Activated CD4-positive, alpha-beta memory T cell treated with anti-CD3 and anti-CD28 coated beads, Interleukin-2, amount 10 ng/mL, durations not matched to agents 7 days and 5 days (primary cell): ENCODE measurements around the gene DTNB. TPM values are rescaled to one million over a fixed set of nuclear protein-coding genes. Genes with fewer than 3 reads are reported as not detected.

ENCODE experiments used
- CTCF ChIA-PET: fragments of 350-600 bp; sonication (Branson Sonifier 250); formaldehyde crosslinking; loops from one replicate; lab custom pipeline; 2021; ENCODE audit warnings: antibody characterized with exemption, inconsistent platforms; lab: Charles Lee
- POLR2A ChIA-PET: fragments of 350-600 bp; sonication (Branson Sonifier 250); formaldehyde crosslinking; loops from one replicate; lab custom pipeline; 2021; ENCODE audit warnings: antibody characterized with exemption; lab: Charles Lee
- DNase-seq: peaks from one replicate; pipeline ENCODE4 v3.0.0-alpha.2; 2020
- H3K27ac Mint-ChIP-seq: one replicate; pipeline ENCODE4 v1.8.0; 2021; ENCODE audit warnings: mild to moderate bottlenecking, mixed read lengths
- H3K27me3 Mint-ChIP-seq: one replicate; pipeline ENCODE4 v1.8.0; 2021; ENCODE audit warnings: mixed read lengths
- H3K36me3 Mint-ChIP-seq: one replicate; pipeline ENCODE4 v1.8.0; 2021; ENCODE audit warnings: low read depth, mixed read lengths
- H3K4me1 Mint-ChIP-seq: one replicate; pipeline ENCODE4 v1.8.0; 2021; ENCODE audit warnings: mixed read lengths
- H3K4me3 Mint-ChIP-seq: one replicate; pipeline ENCODE4 v1.8.0; 2021; ENCODE audit warnings: mild to moderate bottlenecking, mixed read lengths
- H3K9me3 Mint-ChIP-seq: one replicate; pipeline ENCODE4 v1.8.0; 2021; ENCODE audit warnings: mixed read lengths
- total RNA-seq, 2 experiments: library from RNA; stranded (reverse); gene quantifications; one replicate each; pipeline ENCODE4 v1.2.3, GENCODE V29; 2021

DTNB gene
- total RNA-seq, 2 experiments from 2014 or later = 27.0 to 29.8 TPM

GRCh38 chr2:25368660-25369059 is 304.7 kb downstream of the DTNB start:
- Mint-ChIP-seq H3K27me3 (no peaks in the 10 kb centered on the region), H3K9me3 (no peaks in the 10 kb centered on the region), H3K36me3 (no peaks in the 10 kb centered on the region), H3K4me1 (peaks cover 5% of the 10 kb centered on the region), H3K27ac (no peak overlapping the region), H3K4me3 (no peak overlapping the region)
- POLR2A ChIA-PET = no interaction called here
- CTCF ChIA-PET = no interaction called here
- DNase-seq = no peak

DNA sequence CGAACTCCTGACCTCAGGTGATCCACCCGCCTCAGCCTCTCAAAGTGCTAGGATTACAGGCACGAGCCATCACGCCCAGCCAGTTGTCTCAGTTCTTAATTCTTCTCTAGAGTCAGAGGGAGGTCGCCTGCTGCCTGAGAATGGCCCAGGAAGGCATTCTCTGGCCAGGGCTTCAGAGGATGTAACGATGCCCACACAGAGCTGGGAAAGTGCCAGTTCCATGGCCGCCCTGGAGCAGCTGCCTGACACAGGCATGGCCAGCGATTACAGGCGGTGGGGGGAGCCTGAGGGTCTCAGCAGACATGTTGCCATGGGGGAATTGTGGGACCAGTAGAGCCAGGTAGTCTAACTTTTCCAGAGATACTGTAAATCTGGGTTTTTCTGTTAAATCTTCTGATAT is 306.1 kb downstream of the DTNB start:
- Mint-ChIP-seq H3K4me1 (peaks cover 14% of the 10 kb centered on the region), H3K4me3 (no peak overlapping the region), H3K27me3 (no peaks in the 10 kb centered on the region), H3K27ac (no peak overlapping the region), H3K9me3 (no peaks in the 10 kb centered on the region), H3K36me3 (no peaks in the 10 kb centered on the region)
- CTCF ChIA-PET = no interaction called here
- POLR2A ChIA-PET = no interaction called here
- no peak for DNase-seq

- Mint-ChIP-seq H3K4me3 (no peak overlapping the region), H3K9me3 (no peaks in the 10 kb centered on the region), H3K27ac (no peak overlapping the region), H3K27me3 (no peaks in the 10 kb centered on the region), H3K4me1 (peaks cover 19% of the 10 kb centered on the region), H3K36me3 (no peaks in the 10 kb centered on the region)
- CTCF ChIA-PET = interaction anchor here (7.1 kb wide), 1 partner anchor 9 kb away, joined by 131 read pairs; no protein-coding TSS in a partner anchor
- DNase-seq = no peak
- POLR2A ChIA-PET = interaction anchor here (2.2 kb wide), 1 partner anchor 10 kb away, joined by 13 read pairs; no protein-coding TSS in a partner anchor
Observed at GRCh38 chr2:25366629-25367028, 306.7 kb downstream of the DTNB start.

GRCh38 chr2:25365241-25365640 is 308.1 kb downstream of the DTNB start:
- Mint-ChIP-seq H3K27ac (no peak overlapping the region), H3K4me3 (no peak overlapping the region), H3K27me3 (no peaks in the 10 kb centered on the region), H3K9me3 (no peaks in the 10 kb centered on the region), H3K4me1 (peaks cover 22% of the 10 kb centered on the region), H3K36me3 (no peaks in the 10 kb centered on the region)
- POLR2A ChIA-PET = interaction anchor here (0.9 to 2.2 kb wide), 4 partner anchors 8 to 92 kb away, joined by 3 to 13 read pairs (median 3); no protein-coding TSS in a partner anchor
- no peak for DNase-seq
- CTCF ChIA-PET = interaction anchor here (1.5 to 7.1 kb wide), 2 partner anchors 10 to 70 kb away, joined by 5 to 131 read pairs; no protein-coding TSS in a partner anchor

- POLR2A ChIA-PET = interaction anchor here (2.1 to 3.1 kb wide), 2 partner anchors 11 to 12 kb away, joined by 10 to 41 read pairs; no protein-coding TSS in a partner anchor
- H3K27me3 Mint-ChIP-seq = no peaks in the 10 kb centered on the region
Observed at GRCh38 chr2:25363733-25364132, 309.6 kb downstream of the DTNB start.

GRCh38 chr2:25362434-25363145 is 310.8 kb downstream of the DTNB start:
- H3K27me3 Mint-ChIP-seq = no peaks in the 10 kb centered on the region
- H3K27ac Mint-ChIP-seq = peak overlapping the region; percentile 82
- ChIA-PET POLR2A (interaction anchor here (0.6 to 3.1 kb wide), 37 partner anchors 9 to 708 kb away, joined by 3 to 41 read pairs (median 5); partner anchors contain the start of genes DNMT3A and DTNB), CTCF (interaction anchor here (0.6 to 7.1 kb wide), 67 partner anchors 9 to 984 kb away, joined by 3 to 131 read pairs (median 5); partner anchors contain the start of genes ADGRF3, ASXL2, CENPO and DNMT3A)
- H3K36me3 Mint-ChIP-seq = no peaks in the 10 kb centered on the region
- DNase-seq = peak; percentile 59
- H3K4me3 Mint-ChIP-seq = peak overlapping the region; percentile 83
- H3K9me3 Mint-ChIP-seq = no peaks in the 10 kb centered on the region
- peaks cover 22% of the 10 kb centered on the region for H3K4me1 Mint-ChIP-seq

More at GRCh38 chr2:25363733-25364132, 309.6 kb downstream of the DTNB start:
- H3K4me1 Mint-ChIP-seq = peaks cover 22% of the 10 kb centered on the region
- CTCF ChIA-PET = interaction anchor here (1.8 to 7.1 kb wide), 3 partner anchors 12 to 228 kb away, joined by 10 to 131 read pairs (median 11); no protein-coding TSS in a partner anchor
- no peaks in the 10 kb centered on the region for H3K36me3 Mint-ChIP-seq
- H3K27ac Mint-ChIP-seq = no peak overlapping the region
- no peaks in the 10 kb centered on the region for H3K9me3 Mint-ChIP-seq
- no peak for DNase-seq
- H3K4me3 Mint-ChIP-seq = peak overlapping the region; percentile 23

DNA sequence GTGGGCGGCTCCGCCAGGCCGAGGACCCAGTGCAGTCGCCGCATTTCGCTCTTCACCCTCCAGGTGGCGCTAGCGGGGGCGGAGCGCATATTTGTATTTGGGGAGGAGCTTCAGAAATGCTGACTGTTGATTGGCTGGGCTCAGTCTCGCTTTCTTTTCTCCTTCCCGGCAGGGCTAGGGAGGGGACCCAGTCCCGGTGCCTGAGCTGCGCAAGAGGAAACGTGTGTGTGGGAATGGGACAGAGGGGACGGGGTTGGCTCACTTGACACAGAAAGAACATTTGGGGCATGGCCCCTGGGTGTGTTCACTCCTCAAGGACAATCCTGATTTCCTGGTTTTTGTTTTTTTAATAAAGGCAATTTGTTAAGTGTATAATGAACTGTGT is 311.3 kb downstream of the DTNB start:
- H3K4me3 Mint-ChIP-seq = peak overlapping the region; percentile 83
- peak; percentile 96 for DNase-seq
- H3K27me3 Mint-ChIP-seq = no peaks in the 10 kb centered on the region
- ChIA-PET CTCF (interaction anchor here (0.6 to 7.1 kb wide), 67 partner anchors 9 to 985 kb away, joined by 3 to 131 read pairs (median 5); partner anchors contain the start of genes ADGRF3, ASXL2, CENPO and DNMT3A), POLR2A (interaction anchor here (0.7 to 3.1 kb wide), 34 partner anchors 9 to 709 kb away, joined by 3 to 41 read pairs (median 6); partner anchors contain the start of genes DNMT3A and DTNB)
- peaks cover 22% of the 10 kb centered on the region for H3K4me1 Mint-ChIP-seq
- H3K36me3 Mint-ChIP-seq = no peaks in the 10 kb centered on the region
- H3K9me3 Mint-ChIP-seq = no peaks in the 10 kb centered on the region
- H3K27ac Mint-ChIP-seq = peak overlapping the region; percentile 82

GRCh38 chr2:25361261-25362048 is 311.9 kb downstream of the DTNB start:
- DNase-seq = no peak
- ChIA-PET POLR2A (interaction anchor here (0.7 to 3.1 kb wide), 27 partner anchors 8 to 707 kb away, joined by 3 to 41 read pairs (median 6); partner anchors contain the start of genes DNMT3A and DTNB), CTCF (interaction anchor here (0.7 to 7.1 kb wide), 57 partner anchors 8 to 884 kb away, joined by 3 to 131 read pairs (median 6); partner anchors contain the start of genes ASXL2 and DNMT3A)
- Mint-ChIP-seq H3K9me3 (no peaks in the 10 kb centered on the region), H3K4me3 (peak overlapping the region; percentile 83), H3K27ac (no peak overlapping the region), H3K36me3 (no peaks in the 10 kb centered on the region), H3K27me3 (no peaks in the 10 kb centered on the region), H3K4me1 (peaks cover 22% of the 10 kb centered on the region)

DNA sequence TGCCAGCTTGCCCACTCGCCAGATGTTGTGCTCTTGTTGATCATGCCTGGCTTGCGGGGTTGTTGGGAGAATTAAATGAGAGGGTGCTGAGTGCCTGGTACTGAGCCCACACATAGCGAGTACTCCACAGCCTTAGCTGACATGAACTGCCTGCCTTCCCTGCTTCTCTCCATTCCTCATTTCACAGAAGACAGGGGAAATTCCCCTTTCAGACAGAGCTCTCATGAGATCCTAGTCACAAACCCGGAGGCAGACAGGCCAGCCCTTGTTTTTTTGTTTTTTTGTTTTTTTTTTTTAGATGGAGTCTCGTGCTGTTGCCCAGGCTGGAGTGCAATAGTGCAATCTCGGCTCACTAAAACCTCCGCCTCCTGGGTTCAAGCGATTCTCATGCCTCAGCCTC is 314.5 kb downstream of the DTNB start:
- Mint-ChIP-seq H3K27me3 (peaks cover 6% of the 10 kb centered on the region), H3K27ac (no peak overlapping the region), H3K4me3 (no peak overlapping the region), H3K9me3 (no peaks in the 10 kb centered on the region), H3K4me1 (peaks cover 21% of the 10 kb centered on the region), H3K36me3 (no peaks in the 10 kb centered on the region)
- DNase-seq = no peak
- POLR2A ChIA-PET = no interaction called here
- CTCF ChIA-PET = no interaction called here

DNA sequence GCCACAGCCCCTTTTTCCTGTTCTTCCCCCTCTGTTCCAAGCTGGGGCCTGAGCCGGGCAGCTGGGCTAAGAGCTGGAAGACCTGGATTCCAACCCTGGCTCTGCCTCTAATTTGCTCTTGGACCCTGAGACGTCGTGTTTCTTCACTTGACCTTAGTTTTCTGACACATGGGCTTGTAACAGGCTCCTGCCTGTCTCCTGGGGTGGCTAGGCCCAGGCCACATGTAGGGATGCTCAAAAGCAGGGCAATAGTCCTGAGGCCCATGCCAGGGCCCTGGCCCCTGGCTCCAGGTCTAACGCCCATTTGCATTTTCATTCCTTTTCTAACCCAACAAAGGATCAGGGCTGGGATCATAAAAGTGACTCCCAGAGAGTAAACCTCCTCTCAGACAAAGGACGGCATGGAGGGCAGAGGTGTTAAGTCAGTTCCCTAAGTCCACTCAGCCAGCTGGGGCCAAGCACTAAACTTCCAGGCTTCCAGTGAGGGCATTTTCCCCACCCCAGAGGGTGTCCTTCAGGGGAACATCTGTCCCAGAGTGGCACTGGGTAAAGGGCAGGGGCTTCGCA is 315.0 kb downstream of the DTNB start:
- Mint-ChIP-seq H3K4me3 (no peak overlapping the region), H3K4me1 (peaks cover 17% of the 10 kb centered on the region), H3K36me3 (no peaks in the 10 kb centered on the region), H3K9me3 (no peaks in the 10 kb centered on the region), H3K27me3 (peaks cover 6% of the 10 kb centered on the region), H3K27ac (no peak overlapping the region)
- POLR2A ChIA-PET = no interaction called here
- DNase-seq = no peak
- CTCF ChIA-PET = interaction anchor here (1.3 kb wide), 1 partner anchor 72 kb away, joined by 3 read pairs; no protein-coding TSS in a partner anchor

GRCh38 chr2:25356088-25356487 is 317.3 kb downstream of the DTNB start:
- H3K36me3 Mint-ChIP-seq = no peaks in the 10 kb centered on the region
- H3K4me3 Mint-ChIP-seq = no peak overlapping the region
- ChIA-PET POLR2A (no interaction called here), CTCF (no interaction called here)
- H3K9me3 Mint-ChIP-seq = no peaks in the 10 kb centered on the region
- no peak overlapping the region for H3K27ac Mint-ChIP-seq
- no peak for DNase-seq
- peaks cover 11% of the 10 kb centered on the region for H3K27me3 Mint-ChIP-seq
- peaks cover 14% of the 10 kb centered on the region for H3K4me1 Mint-ChIP-seq

GRCh38 chr2:25355270-25355669 is 318.1 kb downstream of the DTNB start:
- Mint-ChIP-seq H3K36me3 (no peaks in the 10 kb centered on the region), H3K27ac (no peak overlapping the region), H3K4me3 (no peak overlapping the region), H3K4me1 (peaks cover 15% of the 10 kb centered on the region), H3K9me3 (no peaks in the 10 kb centered on the region), H3K27me3 (peaks cover 11% of the 10 kb centered on the region)
- CTCF ChIA-PET = no interaction called here
- no peak for DNase-seq
- POLR2A ChIA-PET = no interaction called here
